Activated T-cell treated with anti-CD3 and anti-CD28 coated beads, Interleukin-2, amount 50 U/mL, for 48 hours (primary cell): ENCODE measurements around the gene CFAP46.

Experiments used
- DNase-seq, 2 experiments: peaks; one replicate each; pipeline ENCODE4 v3.0.0-alpha.2; 2020

The CFAP46 gene

GRCh38 chr10:132943791-132944404, 1.5 kb upstream of the CFAP46 start:
- no peak for DNase-seq

- DNase-seq = no peak
These were observed 854 bp upstream of the CFAP46 start for GRCh38 chr10:132943058-132943790.

- DNase-seq = no peak
These were observed 724 bp downstream of the CFAP46 start for GRCh38 chr10:132941640-132942051.

- no peak for DNase-seq
These were observed 1.4 kb downstream of the CFAP46 start for GRCh38 chr10:132940791-132941465.

- peak; percentile 71 to 73 for DNase-seq
These were observed 2.2 kb downstream of the CFAP46 start for GRCh38 chr10:132939957-132940790.

- no peak for DNase-seq
These were observed 2.9 kb downstream of the CFAP46 start for GRCh38 chr10:132939378-132939955.

GRCh38 chr10:132938472-132939339, 3.7 kb downstream of the CFAP46 start:
- peak; percentile 32 to 50 for DNase-seq

GRCh38 chr10:132937861-132938260, 4.5 kb downstream of the CFAP46 start:
- no peak for DNase-seq

- DNase-seq = no peak
These were observed 7.4 kb downstream of the CFAP46 start for GRCh38 chr10:132934953-132935352.

- no peak for DNase-seq
These were observed 8.9 kb downstream of the CFAP46 start for GRCh38 chr10:132933308-132934042.

- no peak for DNase-seq
These were observed 9.7 kb downstream of the CFAP46 start for GRCh38 chr10:132932461-132933307.

- peak; percentile 48 to 54 for DNase-seq
These were observed 10.8 kb downstream of the CFAP46 start for GRCh38 chr10:132931258-132932250.

- peak; percentile 50 to 55 for DNase-seq
These were observed 11.7 kb downstream of the CFAP46 start for GRCh38 chr10:132930701-132931100.

- peak; percentile 43 for DNase-seq
These were observed 12.3 kb downstream of the CFAP46 start for GRCh38 chr10:132929953-132930548.

GRCh38 chr10:132929480-132929879, 12.9 kb downstream of the CFAP46 start:
- no peak for DNase-seq

GRCh38 chr10:132928261-132928660, 14.1 kb downstream of the CFAP46 start:
- DNase-seq = no peak

GRCh38 chr10:132927824-132928223, 14.5 kb downstream of the CFAP46 start:
- no peak for DNase-seq
